Neuron (in vitro differentiated cells): ENCODE data around the gene KCTD2.
A peak's percentile ranks its signal among the peaks of the same experiment; 100 is the strongest.

Experiments used
- H2AFZ ChIP-seq: one replicate; pipeline ENCODE4 v1.6.1; 2013; ENCODE audit warnings: low read depth, mild to moderate bottlenecking, inconsistent platforms, low read length, moderate library complexity
- H3K27me3 ChIP-seq: one replicate; pipeline ENCODE4 v1.6.1; 2013; ENCODE audit warnings: low read length; ENCODE audit not compliant: insufficient read depth
- H3K36me3 ChIP-seq: one replicate; pipeline ENCODE4 v1.6.1; 2013; ENCODE audit warnings: low read length; ENCODE audit not compliant: insufficient read depth
- H3K4me1 ChIP-seq: one replicate; pipeline ENCODE4 v1.6.1; 2013; ENCODE audit warnings: low read length; ENCODE audit not compliant: insufficient read depth
- H3K4me3 ChIP-seq: 2 replicates; pipeline ENCODE4 v1.5.1; 2013; ENCODE audit warnings: mild to moderate bottlenecking, low read length, moderate library complexity
- H3K9me3 ChIP-seq: one replicate; pipeline ENCODE4 v1.6.1; 2013; ENCODE audit warnings: low read length

The KCTD2 gene

GRCh38 chr17:75091855-75092327 is 44.9 kb downstream of the KCTD2 start:
- H3K9me3 ChIP-seq = no peaks in the 10 kb centered on the region
- H3K27me3 ChIP-seq = no peaks in the 10 kb centered on the region
- H2AFZ ChIP-seq = no peak overlapping the region
- no peaks in the 10 kb centered on the region for H3K36me3 ChIP-seq
- no peak overlapping the region for H3K4me3 ChIP-seq
- peaks cover 28% of the 10 kb centered on the region for H3K4me1 ChIP-seq

GRCh38 chr17:75093548-75094158 is 46.6 kb downstream of the KCTD2 start:
- H3K27me3 ChIP-seq = no peaks in the 10 kb centered on the region
- no peak overlapping the region for H3K4me3 ChIP-seq
- H3K9me3 ChIP-seq = no peaks in the 10 kb centered on the region

GRCh38 chr17:75094871-75095399 is 47.9 kb downstream of the KCTD2 start:
- no peak overlapping the region for H2AFZ ChIP-seq
- no peak overlapping the region for H3K4me3 ChIP-seq
- no peaks in the 10 kb centered on the region for H3K36me3 ChIP-seq
- H3K27me3 ChIP-seq = no peaks in the 10 kb centered on the region
- no peaks in the 10 kb centered on the region for H3K9me3 ChIP-seq
- H3K4me1 ChIP-seq = peaks cover 21% of the 10 kb centered on the region

More at GRCh38 chr17:75093548-75094158, 46.6 kb downstream of the KCTD2 start:
- no peak overlapping the region for H2AFZ ChIP-seq
- no peaks in the 10 kb centered on the region for H3K36me3 ChIP-seq
- H3K4me1 ChIP-seq = peaks cover 26% of the 10 kb centered on the region

GRCh38 chr17:75096082-75096625 is 49.1 kb downstream of the KCTD2 start:
- H3K27me3 ChIP-seq = no peaks in the 10 kb centered on the region
- H3K9me3 ChIP-seq = no peaks in the 10 kb centered on the region
- H2AFZ ChIP-seq = no peak overlapping the region
- H3K4me1 ChIP-seq = peaks cover 18% of the 10 kb centered on the region
- no peak overlapping the region for H3K4me3 ChIP-seq
- H3K36me3 ChIP-seq = no peaks in the 10 kb centered on the region

- Histone ChIP-seq H3K4me1 (peaks cover 9% of the 10 kb centered on the region), H2AFZ (no peak overlapping the region), H3K4me3 (no peak overlapping the region), H3K27me3 (no peaks in the 10 kb centered on the region), H3K36me3 (no peaks in the 10 kb centered on the region), H3K9me3 (no peaks in the 10 kb centered on the region)
Measured at GRCh38 chr17:75097865-75098264, 50.8 kb downstream of the KCTD2 start.

- Histone ChIP-seq H3K4me3 (no peak overlapping the region), H3K36me3 (no peaks in the 10 kb centered on the region), H3K4me1 (peaks cover 5% of the 10 kb centered on the region), H2AFZ (no peak overlapping the region), H3K9me3 (no peaks in the 10 kb centered on the region), H3K27me3 (peaks cover 3% of the 10 kb centered on the region)
Measured at GRCh38 chr17:75098861-75099260, 51.8 kb downstream of the KCTD2 start.

- H3K4me1 ChIP-seq = peaks cover under 1% of the 10 kb centered on the region
- no peaks in the 10 kb centered on the region for H3K9me3 ChIP-seq
- no peak overlapping the region for H2AFZ ChIP-seq
- peaks cover 6% of the 10 kb centered on the region for H3K27me3 ChIP-seq
- H3K36me3 ChIP-seq = no peaks in the 10 kb centered on the region
- no peak overlapping the region for H3K4me3 ChIP-seq
Measured at GRCh38 chr17:75099881-75100595, 53.0 kb downstream of the KCTD2 start.

GRCh38 chr17:75102385-75102821 is 55.4 kb downstream of the KCTD2 start:
- H3K4me3 ChIP-seq = no peak overlapping the region
- H3K27me3 ChIP-seq = peaks cover 6% of the 10 kb centered on the region
- no peaks in the 10 kb centered on the region for H3K36me3 ChIP-seq
- H3K9me3 ChIP-seq = no peaks in the 10 kb centered on the region
- H2AFZ ChIP-seq = no peak overlapping the region
- no peaks in the 10 kb centered on the region for H3K4me1 ChIP-seq

GRCh38 chr17:75103601-75104554 is 56.9 kb downstream of the KCTD2 start:
- no peaks in the 10 kb centered on the region for H3K36me3 ChIP-seq
- no peak overlapping the region for H2AFZ ChIP-seq
- H3K4me1 ChIP-seq = peaks cover 1% of the 10 kb centered on the region
- peaks cover 6% of the 10 kb centered on the region for H3K27me3 ChIP-seq
- H3K4me3 ChIP-seq = no peak overlapping the region
- no peaks in the 10 kb centered on the region for H3K9me3 ChIP-seq

GRCh38 chr17:75105126-75106080 is 58.4 kb downstream of the KCTD2 start:
- H3K36me3 ChIP-seq = no peaks in the 10 kb centered on the region
- no peak overlapping the region for H3K4me3 ChIP-seq
- peaks cover 6% of the 10 kb centered on the region for H3K27me3 ChIP-seq

GRCh38 chr17:75108193-75108592 is 61.2 kb downstream of the KCTD2 start:
- no peaks in the 10 kb centered on the region for H3K9me3 ChIP-seq
- no peaks in the 10 kb centered on the region for H3K36me3 ChIP-seq
- peaks cover 14% of the 10 kb centered on the region for H3K4me1 ChIP-seq
- H3K27me3 ChIP-seq = peaks cover 6% of the 10 kb centered on the region
- H2AFZ ChIP-seq = no peak overlapping the region
- H3K4me3 ChIP-seq = no peak overlapping the region

More at GRCh38 chr17:75105126-75106080, 58.4 kb downstream of the KCTD2 start:
- Histone ChIP-seq H3K4me1 (peaks cover 11% of the 10 kb centered on the region), H3K9me3 (no peaks in the 10 kb centered on the region), H2AFZ (no peak overlapping the region)

GRCh38 chr17:75109046-75109406 is 62.0 kb downstream of the KCTD2 start:
- peaks cover 14% of the 10 kb centered on the region for H3K4me1 ChIP-seq

More at GRCh38 chr17:75109046-75109406, 62.0 kb downstream of the KCTD2 start:
- Histone ChIP-seq H2AFZ (peak overlapping the region; percentile 98), H3K4me3 (peak overlapping the region; percentile 90), H3K36me3 (no peaks in the 10 kb centered on the region), H3K9me3 (no peaks in the 10 kb centered on the region), H3K27me3 (peaks cover under 1% of the 10 kb centered on the region)
